GM10248 (cell line): ENCODE measurements around the gene TAF12.

ENCODE experiments used
- CTCF ChIA-PET: fragments of 300-600 bp; sonication (Branson Sonifier 250); formaldehyde crosslinking; extraction: SDS; loops from one replicate; lab custom pipeline; 2021; ENCODE audit warnings: antibody characterized with exemption; lab: Yijun Ruan, JAX
- POLR2A ChIA-PET: fragments of 350-650 bp; sonication (Branson Sonifier 250); formaldehyde crosslinking; extraction: SDS; loops from one replicate; lab custom pipeline; 2020; ENCODE audit warnings: antibody characterized with exemption; lab: Yijun Ruan, JAX
- DNase-seq: peaks from one replicate; pipeline ENCODE4 v3.0.0; 2012; ENCODE audit errors: extremely low spot score
- CTCF ChIP-seq: IDR thresholded peaks from 2 replicates; pipeline ENCODE4 v1.5.1; 2012; ENCODE audit warnings: mild to moderate bottlenecking, low read depth; ENCODE audit errors: extremely low read depth, missing control alignments, control extremely low read depth

Gene TAF12

GRCh38 chr1:28671254-28671780 lies 28.4 kb upstream of the TAF12 start:
- POLR2A ChIA-PET: interaction anchor here (1.0 kb wide), 1 partner anchor 23 kb away, joined by 3 read pairs; no protein-coding TSS in a partner anchor
- CTCF ChIA-PET: interaction anchor here (1.3 kb wide), 1 partner anchor 31 kb away, joined by 4 read pairs; no protein-coding TSS in a partner anchor

GRCh38 chr1:28668956-28669723 lies 26.3 kb upstream of the TAF12 start:
- peak; percentile 93 for DNase-seq
- no peak for TF ChIP-seq CTCF
- ChIA-PET POLR2A (interaction anchor here (0.8 to 2.1 kb wide), 5 partner anchors 20 to 88 kb away, joined by 5 to 11 read pairs (median 8); partner anchors contain the start of genes RNU11 and TAF12), CTCF (interaction anchor here (1.2 to 2.4 kb wide), 4 partner anchors 12 to 421 kb away, joined by 3 to 12 read pairs (median 3); partner anchors contain the start of gene YTHDF2)

More at GRCh38 chr1:28671254-28671780, 28.4 kb upstream of the TAF12 start:
- TF ChIP-seq CTCF: no peak
- DNase-seq: no peak

- TF ChIP-seq CTCF: no peak
- DNase-seq: peak; percentile 96
- CTCF ChIA-PET: interaction anchor here (0.7 to 2.4 kb wide), 5 partner anchors 12 to 420 kb away, joined by 3 to 12 read pairs (median 3); partner anchors contain the start of gene YTHDF2
- POLR2A ChIA-PET: interaction anchor here (1.2 to 2.1 kb wide), 4 partner anchors 20 to 87 kb away, joined by 5 to 11 read pairs (median 8); partner anchors contain the start of genes RNU11 and TAF12
Observed at GRCh38 chr1:28668191-28668955, 25.5 kb upstream of the TAF12 start, which contains the start of gene GMEB1. Gene GMEB1 (plus strand): TSS chr1:28668784. CDS start chr1:28683613, 14,829 bp downstream.

GRCh38 chr1:28666806-28667205 lies 23.9 kb upstream of the TAF12 start:
- TF ChIP-seq CTCF: no peak
- DNase-seq: no peak
- CTCF ChIA-PET: interaction anchor here (1.0 kb wide), 1 partner anchor 23 kb away, joined by 4 read pairs; no protein-coding TSS in a partner anchor
- POLR2A ChIA-PET: no interaction called here

- TF ChIP-seq CTCF: no peak
- no peak for DNase-seq
- ChIA-PET CTCF (interaction anchor here (1.0 kb wide), 1 partner anchor 9 kb away, joined by 3 read pairs; no protein-coding TSS in a partner anchor), POLR2A (interaction anchor here (0.6 to 1.8 kb wide), 3 partner anchors 13 to 16 kb away, joined by 4 to 10 read pairs (median 4); partner anchors contain the start of gene RNU11)
Observed at GRCh38 chr1:28663871-28664470, 21.1 kb upstream of the TAF12 start.
